ENCODE results near the gene COG1. TPM values are rescaled to one million over a fixed set of nuclear protein-coding genes. Genes with fewer than 3 reads are reported as not detected.
A peak's percentile ranks its signal among the peaks of the same experiment; 100 is the strongest.

COG1 gene
- total RNA-seq, 1 donor from 2014 or later = 30.0 TPM

DNA sequence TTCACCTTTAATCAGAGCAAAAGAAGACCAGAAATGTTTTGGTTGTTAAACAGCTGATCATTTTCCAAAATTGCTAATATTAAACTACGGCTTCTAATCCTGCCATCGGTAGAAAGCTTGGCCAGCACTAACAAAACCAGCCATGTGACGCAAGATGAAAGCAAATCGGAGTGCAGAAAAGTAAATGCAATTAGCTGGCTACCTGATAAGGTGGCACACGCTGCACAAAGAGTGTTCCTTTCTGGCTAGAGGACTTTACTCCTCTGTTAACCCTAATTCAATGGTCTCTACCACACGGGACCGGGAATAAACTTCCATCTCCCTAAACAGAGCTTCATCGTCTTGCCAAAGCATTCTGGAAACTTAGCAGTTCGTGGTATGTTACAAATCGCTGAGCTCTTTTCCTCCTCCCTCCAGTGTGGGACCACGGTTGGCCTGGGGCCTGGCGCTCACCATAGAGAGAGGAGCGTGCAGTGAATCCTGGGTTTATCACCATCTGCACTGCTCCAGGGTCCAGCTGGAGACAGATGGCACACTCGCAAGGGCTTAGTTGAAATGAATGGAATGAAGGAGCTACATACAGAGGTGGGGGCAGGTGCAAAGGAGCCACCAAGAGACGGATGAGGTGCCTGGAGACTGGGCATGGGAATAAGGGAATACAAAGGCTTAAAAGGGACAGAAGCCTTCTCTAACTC is 10.1 kb upstream of the COG1 start:
- H3K9me3 Mint-ChIP-seq = no peaks in the 10 kb centered on the region
- H3K27me3 Mint-ChIP-seq = no peaks in the 10 kb centered on the region
- no peak overlapping the region for H3K4me3 Mint-ChIP-seq
- H3K4me1 Mint-ChIP-seq = no peaks in the 10 kb centered on the region
- no peaks in the 10 kb centered on the region for H3K36me3 Mint-ChIP-seq (ENCODE audit: low read depth)
- no peak for DNase-seq
- no peak overlapping the region for H3K27ac Mint-ChIP-seq
- intact Hi-C loops (cut with micrococcal nuclease) = no loop called here

DNA sequence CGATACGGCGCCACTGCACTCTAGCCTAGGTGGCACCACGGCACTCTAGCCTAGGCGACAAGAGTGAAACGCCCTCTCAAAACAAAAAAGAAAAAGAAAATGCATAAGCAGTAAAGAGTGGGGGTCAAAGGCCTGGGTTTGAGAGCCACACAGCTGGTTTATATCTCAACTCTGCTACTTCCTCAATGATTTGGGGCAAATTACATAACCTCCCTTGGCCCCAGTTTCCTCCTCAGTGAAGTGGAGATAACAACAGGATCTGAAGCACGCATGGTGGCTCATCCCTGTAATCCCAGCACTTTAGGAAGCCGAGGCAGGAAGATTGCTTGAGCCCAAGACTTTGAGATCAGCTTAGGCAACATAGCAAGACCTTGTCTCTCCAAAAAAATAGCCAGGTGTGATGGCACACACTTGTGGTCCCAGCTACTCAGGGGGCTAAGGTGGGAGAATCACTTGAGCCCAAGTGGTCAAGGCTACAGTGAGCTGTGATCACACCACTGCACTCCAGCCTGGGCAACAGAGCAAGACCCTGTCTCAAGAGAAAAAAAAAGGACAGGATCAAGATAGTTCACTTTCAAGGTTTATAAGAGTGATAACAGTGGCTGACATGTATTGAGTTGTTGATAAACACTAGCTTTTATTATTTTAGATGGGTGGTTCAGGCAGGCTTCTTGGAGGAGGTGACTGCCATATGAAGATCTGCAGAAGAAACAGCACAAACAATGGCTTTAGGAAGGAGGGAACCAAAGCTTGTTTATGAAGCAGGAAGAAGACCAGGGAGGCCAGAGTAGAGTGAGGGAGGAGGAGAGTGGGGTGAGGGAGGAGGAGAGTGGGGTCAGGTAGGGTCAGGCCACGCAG is 8.5 kb upstream of the COG1 start:
- peaks cover 2% of the 10 kb centered on the region for H3K4me1 Mint-ChIP-seq
- DNase-seq = no peak
- no peak overlapping the region for H3K4me3 Mint-ChIP-seq
- no peaks in the 10 kb centered on the region for H3K9me3 Mint-ChIP-seq
- H3K36me3 Mint-ChIP-seq (ENCODE audit: low read depth) = peaks cover 3% of the 10 kb centered on the region
- H3K27me3 Mint-ChIP-seq = no peaks in the 10 kb centered on the region
- intact Hi-C loops (cut with micrococcal nuclease) = no loop called here
- no peak overlapping the region for H3K27ac Mint-ChIP-seq

DNA sequence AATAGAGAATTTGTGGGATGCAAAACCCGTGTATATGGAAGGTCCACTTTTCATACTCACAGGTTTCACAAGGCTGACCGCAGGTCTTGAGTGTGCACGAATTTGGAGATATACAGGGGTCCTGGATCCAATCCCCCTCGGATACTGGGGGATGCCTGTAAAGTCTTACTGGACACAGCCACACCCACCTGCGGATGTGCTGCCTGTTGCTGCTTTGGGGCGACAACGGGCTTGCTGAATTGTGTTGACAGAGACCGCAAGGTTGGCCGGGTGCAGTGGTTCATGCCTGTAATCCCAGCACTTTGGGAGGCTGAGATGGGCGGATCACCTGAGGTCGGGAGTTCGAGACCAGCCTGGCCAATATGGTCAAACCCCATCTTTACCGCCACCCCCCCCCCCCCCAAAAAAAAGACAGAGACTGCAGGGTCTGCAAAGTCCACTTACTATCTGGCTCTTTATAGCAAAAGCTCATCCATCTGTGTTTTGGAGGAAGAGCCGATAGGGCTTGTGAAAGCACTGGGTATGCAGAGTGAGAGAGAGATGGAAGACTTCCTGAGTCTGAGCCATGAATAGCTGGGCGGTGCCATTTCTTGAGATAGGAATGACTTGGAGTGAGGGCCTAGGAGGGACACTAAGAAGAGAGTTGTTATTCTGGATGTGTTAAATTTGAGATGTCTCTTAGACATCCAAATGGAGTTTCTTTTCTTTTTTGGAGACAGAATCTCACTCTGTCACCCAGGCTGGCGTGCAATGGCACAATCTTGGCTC is 6.4 kb upstream of the COG1 start:
- DNase-seq = no peak
- H3K36me3 Mint-ChIP-seq (ENCODE audit: low read depth) = peaks cover 3% of the 10 kb centered on the region
- H3K9me3 Mint-ChIP-seq = no peaks in the 10 kb centered on the region
- no peak overlapping the region for H3K4me3 Mint-ChIP-seq
- H3K4me1 Mint-ChIP-seq = peaks cover 8% of the 10 kb centered on the region
- no peak overlapping the region for H3K27ac Mint-ChIP-seq
- no peaks in the 10 kb centered on the region for H3K27me3 Mint-ChIP-seq
- intact Hi-C loops (cut with micrococcal nuclease) = no loop called here

GRCh38 chr17:73187203-73187769 is 5.6 kb upstream of the COG1 start:
- DNase-seq = no peak
- no peak overlapping the region for H3K27ac Mint-ChIP-seq
- peaks cover 10% of the 10 kb centered on the region for H3K4me1 Mint-ChIP-seq
- H3K36me3 Mint-ChIP-seq (ENCODE audit: low read depth) = peaks cover 3% of the 10 kb centered on the region
- intact Hi-C loops (cut with micrococcal nuclease) = no loop called here
- H3K9me3 Mint-ChIP-seq = no peaks in the 10 kb centered on the region
- no peaks in the 10 kb centered on the region for H3K27me3 Mint-ChIP-seq
- H3K4me3 Mint-ChIP-seq = no peak overlapping the region

DNA sequence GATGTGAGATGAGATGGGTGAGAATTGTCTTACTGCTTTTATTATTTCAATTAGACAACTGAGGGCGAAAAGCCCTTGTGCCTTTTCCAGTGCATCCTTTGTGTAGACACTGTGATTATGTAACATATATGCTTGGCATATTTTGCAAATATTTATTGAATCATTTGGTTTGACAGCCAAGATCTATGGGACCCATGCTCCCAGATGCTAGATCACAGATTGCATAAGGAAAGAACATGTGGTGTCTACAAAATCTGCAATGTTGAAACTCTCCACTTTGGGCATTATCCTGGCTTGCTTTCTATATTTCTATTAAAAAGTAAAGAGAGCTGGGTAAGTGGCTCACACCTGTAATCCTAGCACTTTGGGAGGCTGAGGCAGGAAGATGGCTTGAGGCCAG is 4.8 kb upstream of the COG1 start:
- peaks cover 10% of the 10 kb centered on the region for H3K4me1 Mint-ChIP-seq
- no peaks in the 10 kb centered on the region for H3K9me3 Mint-ChIP-seq
- H3K4me3 Mint-ChIP-seq = no peak overlapping the region
- intact Hi-C loops (cut with micrococcal nuclease) = no loop called here
- peaks cover 3% of the 10 kb centered on the region for H3K36me3 Mint-ChIP-seq (ENCODE audit: low read depth)
- no peak overlapping the region for H3K27ac Mint-ChIP-seq
- DNase-seq = no peak
- no peaks in the 10 kb centered on the region for H3K27me3 Mint-ChIP-seq

GRCh38 chr17:73189417-73190099 is 3.3 kb upstream of the COG1 start:
- Mint-ChIP-seq H3K9me3 (no peaks in the 10 kb centered on the region), H3K4me3 (no peak overlapping the region), H3K36me3 (ENCODE audit: low read depth) (peaks cover 3% of the 10 kb centered on the region), H3K4me1 (peaks cover 16% of the 10 kb centered on the region), H3K27ac (no peak overlapping the region), H3K27me3 (no peaks in the 10 kb centered on the region)
- intact Hi-C loops (cut with micrococcal nuclease) = loop anchor here (5.0 kb wide), 1 partner anchor 632 kb away; no protein-coding TSS in a partner anchor
- no peak for DNase-seq

GRCh38 chr17:73191443-73192205 is 1.2 kb upstream of the COG1 start:
- Mint-ChIP-seq H3K36me3 (ENCODE audit: low read depth) (peaks cover 6% of the 10 kb centered on the region), H3K4me1 (peaks cover 18% of the 10 kb centered on the region), H3K27ac (peak overlapping the region; percentile 97), H3K4me3 (peak overlapping the region; percentile 93), H3K9me3 (no peaks in the 10 kb centered on the region), H3K27me3 (no peaks in the 10 kb centered on the region)
- peak; percentile 89 for DNase-seq
- intact Hi-C loops (cut with micrococcal nuclease) = loop anchor here (1.0 to 5.0 kb wide), 5 partner anchors 19 to 634 kb away; a partner anchor contains a TSS

DNA sequence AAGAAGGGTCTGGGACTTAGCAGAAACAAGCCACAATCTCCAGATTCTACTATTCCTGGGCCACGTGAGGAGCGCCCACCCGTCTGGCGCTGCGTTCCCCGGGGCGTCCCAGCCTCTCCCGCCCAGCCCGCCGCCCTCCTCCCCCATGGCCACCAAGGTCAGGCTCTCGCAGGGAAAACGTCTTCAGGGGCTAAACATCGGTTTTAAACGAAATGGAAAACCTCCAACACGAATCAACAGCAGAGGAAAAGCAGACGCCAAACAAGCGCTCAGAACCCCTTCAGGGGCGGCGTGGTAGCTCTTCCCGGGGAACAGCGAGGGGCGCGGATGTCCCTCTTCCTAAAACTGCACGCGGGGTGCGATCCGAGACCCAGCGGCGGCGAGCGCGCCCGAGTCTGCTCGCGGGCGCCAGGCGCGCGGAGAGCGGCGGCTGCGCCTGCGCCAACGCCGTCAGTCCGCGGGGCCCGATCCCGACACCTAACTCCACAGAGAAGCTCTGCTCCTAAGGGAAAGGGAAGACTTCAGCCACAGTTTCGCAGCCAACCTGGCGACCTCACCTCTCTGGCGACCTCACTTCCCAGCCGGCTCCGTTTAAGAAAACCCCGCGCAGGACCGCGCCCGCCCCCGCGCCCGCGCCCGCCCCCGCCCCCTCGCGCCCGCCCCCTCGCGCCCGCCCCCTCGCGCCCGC is 505 bp upstream of the COG1 start:
- Mint-ChIP-seq H3K4me3 (peak overlapping the region; percentile 93), H3K36me3 (ENCODE audit: low read depth) (peaks cover 9% of the 10 kb centered on the region), H3K27me3 (no peaks in the 10 kb centered on the region), H3K4me1 (peaks cover 18% of the 10 kb centered on the region), H3K9me3 (no peaks in the 10 kb centered on the region), H3K27ac (peak overlapping the region; percentile 97)
- intact Hi-C loops (cut with micrococcal nuclease) = loop anchor here (1.0 to 5.0 kb wide), 3 partner anchors 18 to 635 kb away; no protein-coding TSS in a partner anchor
- DNase-seq = peak; percentile 92

DNA sequence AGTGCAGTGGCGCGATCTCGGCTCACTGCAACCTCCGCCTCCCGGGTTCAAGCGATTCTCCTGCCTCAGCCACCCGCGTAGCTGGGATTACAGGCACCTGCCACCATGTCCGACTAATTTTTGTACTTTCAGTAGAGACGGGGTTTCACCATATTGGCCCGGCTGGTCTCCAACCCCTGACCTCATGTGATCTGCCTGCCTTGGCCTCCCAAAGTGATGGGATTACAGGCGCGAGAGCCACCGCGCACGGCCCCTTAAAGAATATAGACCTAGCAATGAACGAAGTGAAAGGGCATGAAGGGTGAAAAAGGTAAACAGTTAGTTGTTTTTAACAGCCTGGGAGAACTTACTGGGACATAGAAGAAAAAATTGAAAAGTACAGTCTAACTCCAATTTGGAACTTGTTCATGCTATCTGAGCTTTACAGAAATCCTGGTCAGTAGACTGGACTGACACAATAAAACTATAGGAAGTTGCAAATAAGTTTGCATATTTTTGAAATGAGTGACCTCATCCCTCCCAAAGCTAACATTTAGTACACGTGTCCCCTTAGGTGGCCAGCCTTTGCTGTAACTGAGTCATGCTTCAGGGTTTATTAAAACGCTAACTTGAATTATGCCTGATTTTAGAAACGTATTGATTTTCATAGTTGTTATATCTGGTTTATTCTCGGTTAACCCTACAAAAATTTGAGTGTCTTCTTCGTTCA is 1.8 kb downstream of the COG1 start:
- Mint-ChIP-seq H3K27me3 (no peaks in the 10 kb centered on the region), H3K4me3 (peak overlapping the region; percentile 48), H3K27ac (no peak overlapping the region), H3K36me3 (ENCODE audit: low read depth) (peaks cover 25% of the 10 kb centered on the region), H3K9me3 (no peaks in the 10 kb centered on the region), H3K4me1 (peaks cover 16% of the 10 kb centered on the region)
- no peak for DNase-seq
- intact Hi-C loops (cut with micrococcal nuclease) = loop anchor here (5.0 kb wide), 1 partner anchor 637 kb away; no protein-coding TSS in a partner anchor

DNA sequence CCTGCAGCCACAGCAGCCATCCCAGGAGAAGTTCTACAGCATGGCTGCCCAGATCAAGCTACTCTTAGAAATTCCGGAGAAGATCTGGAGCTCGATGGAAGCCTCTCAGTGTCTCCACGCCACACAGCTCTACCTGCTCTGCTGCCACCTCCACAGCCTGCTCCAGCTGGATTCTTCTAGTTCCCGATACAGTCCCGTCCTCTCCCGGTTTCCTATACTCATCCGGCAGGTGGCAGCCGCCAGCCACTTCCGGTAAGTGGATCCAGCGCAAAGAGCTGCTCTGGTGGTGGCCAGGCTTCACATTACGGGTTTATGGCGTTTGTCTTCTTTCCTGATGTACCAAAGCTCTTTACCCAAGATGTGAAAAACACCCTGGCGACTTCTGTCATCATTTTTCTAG is 3.6 kb downstream of the COG1 start:
- H3K36me3 Mint-ChIP-seq (ENCODE audit: low read depth) = peaks cover 43% of the 10 kb centered on the region
- no peak overlapping the region for H3K4me3 Mint-ChIP-seq
- no peaks in the 10 kb centered on the region for H3K27me3 Mint-ChIP-seq
- no peak for DNase-seq
- peaks cover 10% of the 10 kb centered on the region for H3K4me1 Mint-ChIP-seq
- no peak overlapping the region for H3K27ac Mint-ChIP-seq
- intact Hi-C loops (cut with micrococcal nuclease) = no loop called here
- H3K9me3 Mint-ChIP-seq = no peaks in the 10 kb centered on the region

DNA sequence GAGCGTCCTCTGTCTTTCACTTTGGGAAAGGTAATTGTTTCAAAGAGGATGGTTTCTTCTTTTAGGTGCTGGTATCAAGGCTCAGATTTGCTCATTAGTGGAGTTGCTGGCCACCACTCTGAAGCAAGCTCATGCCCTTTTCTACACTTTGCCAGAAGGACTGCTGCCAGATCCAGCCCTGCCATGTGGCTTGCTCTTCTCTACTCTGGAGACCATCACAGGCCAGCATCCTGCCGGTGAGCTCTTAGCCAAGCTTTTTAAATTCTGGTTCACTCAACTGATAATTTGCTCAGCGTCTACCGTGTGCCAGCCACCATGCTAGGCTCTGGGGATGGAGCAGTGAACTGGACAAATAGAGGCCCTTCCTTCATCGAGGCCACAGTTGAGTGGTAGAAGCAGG is 4.3 kb downstream of the COG1 start:
- Mint-ChIP-seq H3K27me3 (no peaks in the 10 kb centered on the region), H3K27ac (no peak overlapping the region), H3K36me3 (ENCODE audit: low read depth) (peaks cover 49% of the 10 kb centered on the region), H3K4me1 (peaks cover 8% of the 10 kb centered on the region), H3K4me3 (no peak overlapping the region), H3K9me3 (no peaks in the 10 kb centered on the region)
- DNase-seq = no peak
- intact Hi-C loops (cut with micrococcal nuclease) = no loop called here

Measured in activated CD4-positive, alpha-beta T cell treated with anti-CD3 and anti-CD28 coated beads, Interleukin-2, amount 10 ng/mL, durations not matched to agents 24 days and 14 days (primary cell).